IMR-90 (cell line): Measurements from ENCODE around the gene INSR.

ENCODE experiments used
- CHD1 ChIP-seq: IDR thresholded peaks from 2 replicates; pipeline ENCODE4 v1.6.1; 2012; ENCODE audit warnings: low read depth, low read length, improper control_type of control experiment
- CTCF ChIP-seq: conservative IDR thresholded peaks from 2 replicates; pipeline ENCODE4 v1.5.1; 2012; ENCODE audit warnings: mild to moderate bottlenecking, low read depth, low read length, improper control_type of control experiment
- NFE2L2 ChIP-seq: fragments of 150-350 bp; IDR thresholded peaks from 2 replicates; pipeline ENCODE4 v1.6.1; 2016; ENCODE audit warnings: low read depth, mild to moderate bottlenecking, low read length
- TF ChIP-seq, protein P1 (sequence below): fragments of 150-350 bp; IDR thresholded peaks from 2 replicates; pipeline ENCODE4 v1.6.1; 2017; ENCODE audit warnings: mild to moderate bottlenecking, antibody characterized with exemption, low read length, low read depth

DNA sequence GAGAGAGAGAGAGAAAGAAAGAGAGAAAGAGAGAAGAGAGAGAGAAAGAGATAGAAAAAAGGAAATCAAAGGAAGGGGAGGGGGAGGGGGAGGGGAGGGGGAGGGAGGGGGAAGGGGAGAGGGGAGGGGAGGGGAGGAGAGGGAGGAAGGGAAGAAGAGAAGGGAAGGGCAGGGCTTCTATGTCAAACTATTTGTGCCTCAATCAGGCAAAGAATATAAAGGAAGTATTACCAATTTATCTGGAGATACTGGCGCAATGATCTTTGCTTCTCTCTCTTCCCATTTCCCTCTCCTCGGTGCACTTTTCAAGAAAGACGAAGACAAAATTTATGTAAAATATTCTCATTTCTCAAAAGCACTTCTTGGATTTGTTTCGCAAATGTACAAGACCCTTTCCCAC lies 9.3 kb upstream of the INSR start:
- TF ChIP-seq CTCF (no peak), CHD1 (no peak), NFE2L2 (no peak)
- TF ChIP-seq, protein P1, sequence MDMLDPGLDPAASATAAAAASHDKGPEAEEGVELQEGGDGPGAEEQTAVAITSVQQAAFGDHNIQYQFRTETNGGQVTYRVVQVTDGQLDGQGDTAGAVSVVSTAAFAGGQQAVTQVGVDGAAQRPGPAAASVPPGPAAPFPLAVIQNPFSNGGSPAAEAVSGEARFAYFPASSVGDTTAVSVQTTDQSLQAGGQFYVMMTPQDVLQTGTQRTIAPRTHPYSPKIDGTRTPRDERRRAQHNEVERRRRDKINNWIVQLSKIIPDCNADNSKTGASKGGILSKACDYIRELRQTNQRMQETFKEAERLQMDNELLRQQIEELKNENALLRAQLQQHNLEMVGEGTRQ = no peak
